ENCODE results near the gene DDX51. TPM values are rescaled to one million over a fixed set of nuclear protein-coding genes. Genes with fewer than 3 reads are reported as not detected.

The DDX51 gene
- total and polyA plus RNA-seq, 4 donors, result 2.5 to 7.5 (median 5.5) TPM

- DNase-seq (ENCODE audit: low spot score), result no peak
- Histone ChIP-seq H3K4me1 (ENCODE audit: control insufficient read depth in 4 of 4, insufficient read depth in 4 of 4, low read length in 3 of 4) (peaks cover 5 to 21% (median 19%) of the 10 kb centered on the region in 4 donors), H3K4me3 (ENCODE audit: low read depth in 1 of 3, low read length in 3 of 3) (no peak overlapping the region), H3K9ac (ENCODE audit: low read depth in 1 of 2, low read length in 2 of 2) (no peak overlapping the region), H3K27me3 (ENCODE audit: control insufficient read depth in 4 of 4, insufficient read depth in 4 of 4, low read length in 3 of 4) (no peaks in the 10 kb centered on the region), H3K27ac (ENCODE audit: low read depth in 1 of 2, low read length in 2 of 2) (no peak overlapping the region), H3K36me3 (ENCODE audit: control insufficient read depth in 4 of 4, insufficient read depth in 3 of 4, low read depth in 1 of 4, low read length in 3 of 4) (peaks cover 0 to 8% (median 4%) of the 10 kb centered on the region in 4 donors), H3K9me3 (ENCODE audit: control insufficient read depth in 4 of 4, low read length in 3 of 4) (no peaks in the 10 kb centered on the region)
- WGBS, result 94% methylated on average over 38 of the region's 38 CpGs
- TF ChIP-seq EGR1 (IDR thresholded peaks at IDR 0.05; ENCODE audit: low read depth in 2 of 2) (no peak), GABPA (IDR thresholded peaks at IDR 0.05 in 1 of 2, conservative IDR thresholded peaks at IDR 0.05 in 1 of 2) (no peak), TAF1 (conservative IDR thresholded peaks at IDR 0.05) (no peak), SP1 (IDR thresholded peaks at IDR 0.05) (no peak), RAD21 (IDR thresholded peaks at IDR 0.05) (no peak), ZBTB33 (IDR thresholded peaks at IDR 0.05) (no peak), NR2F2 (IDR thresholded peaks at IDR 0.05) (no peak), HNF4G (IDR thresholded peaks at IDR 0.05) (no peak), MAX (IDR thresholded peaks at IDR 0.05) (no peak), HNF4A (conservative IDR thresholded peaks at IDR 0.05) (no peak), YY1 (IDR thresholded peaks at IDR 0.05) (no peak)
Measured at GRCh38 chr12:132147423-132148367, 3.6 kb upstream of the DDX51 start.

GRCh38 chr12:132146772-132147422 lies 2.8 kb upstream of the DDX51 start:
- peaks cover 0 to 8% (median 2%) of the 10 kb centered on the region in 4 donors for H3K36me3 ChIP-seq (ENCODE audit: control insufficient read depth in 4 of 4, insufficient read depth in 3 of 4, low read depth in 1 of 4, low read length in 3 of 4)
- no peaks in the 10 kb centered on the region for H3K9me3 ChIP-seq (ENCODE audit: control insufficient read depth in 4 of 4, low read length in 3 of 4)
- no peak for TF ChIP-seq CTCF (IDR thresholded peaks at IDR 0.05; ENCODE audit: low read depth, low read length, missing input control)
- no peak for TF ChIP-seq FOXA1 (IDR thresholded peaks at IDR 0.05)
- TF ChIP-seq RAD21 (IDR thresholded peaks at IDR 0.05), result no peak
- no peak for TF ChIP-seq GABPA (IDR thresholded peaks at IDR 0.05 in 1 of 2, conservative IDR thresholded peaks at IDR 0.05 in 1 of 2)
- TF ChIP-seq ATF3 (IDR thresholded peaks at IDR 0.05), result no peak
- TF ChIP-seq FOXA2 (IDR thresholded peaks at IDR 0.05), result no peak
- no peak for TF ChIP-seq SP1 (IDR thresholded peaks at IDR 0.05)
- no peak for TF ChIP-seq RXRA (IDR thresholded peaks at IDR 0.05)
- TF ChIP-seq ZBTB33 (IDR thresholded peaks at IDR 0.05), result no peak
- no peak for TF ChIP-seq HNF4A (conservative IDR thresholded peaks at IDR 0.05)
- no peak for TF ChIP-seq YY1 (IDR thresholded peaks at IDR 0.05)
- no peak for TF ChIP-seq EGR1 (IDR thresholded peaks at IDR 0.05; ENCODE audit: low read depth in 2 of 2)
- no peak for DNase-seq (ENCODE audit: low spot score)
- no peak overlapping the region for H3K27ac ChIP-seq (ENCODE audit: low read depth in 1 of 2, low read length in 2 of 2)
- no peak overlapping the region for H3K9ac ChIP-seq (ENCODE audit: low read depth in 1 of 2, low read length in 2 of 2)
- no peak overlapping the region for H3K4me3 ChIP-seq (ENCODE audit: low read depth in 1 of 3, low read length in 3 of 3)
- WGBS, result 95% methylated on average over 19 of the region's 19 CpGs
- H3K4me1 ChIP-seq (ENCODE audit: control insufficient read depth in 4 of 4, insufficient read depth in 4 of 4, low read length in 3 of 4), result peaks cover 5 to 26% (median 21%) of the 10 kb centered on the region in 4 donors
- H3K27me3 ChIP-seq (ENCODE audit: control insufficient read depth in 4 of 4, insufficient read depth in 4 of 4, low read length in 3 of 4), result no peaks in the 10 kb centered on the region

All from liver (tissue), 9 donors.